Type B pancreatic cell (in vitro differentiated cells): Measurements from ENCODE around the gene LRRC32. TPM values are rescaled to one million over a fixed set of nuclear protein-coding genes. Genes with fewer than 3 reads are reported as not detected.

Experiments
- DNase-seq: peaks from one replicate; pipeline ENCODE4 v3.0.0; 2021; ENCODE audit warnings: mixed read lengths; ENCODE audit not compliant: unreplicated experiment; ENCODE audit errors: extremely low spot score
- H3K27ac Mint-ChIP-seq: 2 replicates; pipeline ENCODE4 v1.8.0; 2021; ENCODE audit warnings: mild to moderate bottlenecking, mixed read lengths
- H3K27me3 Mint-ChIP-seq: 2 replicates; pipeline ENCODE4 v1.8.0; 2021; ENCODE audit warnings: mixed read lengths
- H3K36me3 Mint-ChIP-seq: 2 replicates; pipeline ENCODE4 v1.8.0; 2021; ENCODE audit warnings: mixed read lengths
- H3K4me1 Mint-ChIP-seq: one replicate; pipeline ENCODE4 v1.8.0; 2021; ENCODE audit warnings: mixed read lengths; ENCODE audit not compliant: unreplicated experiment
- H3K4me3 Mint-ChIP-seq: 2 replicates; pipeline ENCODE4 v1.8.0; 2021; ENCODE audit warnings: mild to moderate bottlenecking, mixed read lengths
- H3K9me3 Mint-ChIP-seq: 2 replicates; pipeline ENCODE4 v1.8.0; 2021; ENCODE audit warnings: mixed read lengths
- CTCF ChIP-seq: fragments of 200-600 bp; sonication (generic); conservative IDR thresholded peaks from 2 replicates; pipeline ENCODE4 v1.5.0; 2021; ENCODE audit warnings: antibody characterized with exemption, mild to moderate bottlenecking
- total RNA-seq: library from RNA; stranded (reverse); gene quantifications from 2 replicates; pipeline ENCODE4 v1.2.1, GENCODE V29; 2021; ENCODE audit warnings: low replicate concordance

The LRRC32 gene
- total RNA-seq, 1 donor from 2014 or later, result 4.3 TPM

- Mint-ChIP-seq H3K4me1 (peaks cover 15% of the 10 kb centered on the region), H3K36me3 (no peaks in the 10 kb centered on the region), H3K4me3 (no peak overlapping the region), H3K27ac (no peak overlapping the region), H3K27me3 (peaks cover 16% of the 10 kb centered on the region), H3K9me3 (no peaks in the 10 kb centered on the region)
- DNase-seq, result no peak
- no peak for TF ChIP-seq CTCF
These were observed 23.3 kb upstream of the LRRC32 start for GRCh38 chr11:76693806-76694205.

- no peak overlapping the region for H3K27ac Mint-ChIP-seq
- no peaks in the 10 kb centered on the region for H3K9me3 Mint-ChIP-seq
- H3K36me3 Mint-ChIP-seq, result no peaks in the 10 kb centered on the region
- DNase-seq, result no peak
- no peak for TF ChIP-seq CTCF
- no peak overlapping the region for H3K4me3 Mint-ChIP-seq
- H3K27me3 Mint-ChIP-seq, result peaks cover 10% of the 10 kb centered on the region
- peaks cover 11% of the 10 kb centered on the region for H3K4me1 Mint-ChIP-seq
These were observed 22.4 kb upstream of the LRRC32 start for GRCh38 chr11:76692956-76693355.

- Mint-ChIP-seq H3K36me3 (no peaks in the 10 kb centered on the region), H3K27ac (no peak overlapping the region), H3K4me1 (peaks cover 21% of the 10 kb centered on the region), H3K9me3 (no peaks in the 10 kb centered on the region), H3K4me3 (no peak overlapping the region), H3K27me3 (peaks cover 10% of the 10 kb centered on the region)
- DNase-seq, result no peak
- TF ChIP-seq CTCF, result no peak
These were observed 21.1 kb upstream of the LRRC32 start for GRCh38 chr11:76691655-76692054.

- Mint-ChIP-seq H3K4me3 (no peak overlapping the region), H3K36me3 (no peaks in the 10 kb centered on the region), H3K27me3 (peaks cover 10% of the 10 kb centered on the region), H3K4me1 (peaks cover 21% of the 10 kb centered on the region), H3K27ac (no peak overlapping the region), H3K9me3 (no peaks in the 10 kb centered on the region)
- no peak for DNase-seq
- no peak for TF ChIP-seq CTCF
These were observed 20.2 kb upstream of the LRRC32 start for GRCh38 chr11:76690736-76691135.

GRCh38 chr11:76689313-76690260 lies 19.0 kb upstream of the LRRC32 start:
- Mint-ChIP-seq H3K27ac (peak overlapping the region; percentile 23), H3K27me3 (peaks cover 10% of the 10 kb centered on the region), H3K36me3 (no peaks in the 10 kb centered on the region), H3K4me3 (no peak overlapping the region), H3K9me3 (peaks cover under 1% of the 10 kb centered on the region), H3K4me1 (peaks cover 27% of the 10 kb centered on the region)
- no peak for DNase-seq
- TF ChIP-seq CTCF, result no peak
